Endometrial microvascular endothelial cells (primary cell): ENCODE results near the gene PDLIM5. TPM values are rescaled to one million over a fixed set of nuclear protein-coding genes. Genes with fewer than 3 reads are reported as not detected.
"Not testable (repeated sequence)": the region's sequence is repeated elsewhere in the genome, so short reads cannot be mapped to it uniquely, and the experiment has no call there.

Experiments used
- in situ Hi-C: cut with HindIII; loops from 2 replicates; pipeline ENCODE4 v1.10.0; 2017; ENCODE audit warnings: low sequenced_read_pairs, low pct_unique_long_range_greater_than_20kb; ENCODE audit errors: inconsistent ontology term
- total RNA-seq: library from RNA; depleted of rRNA; stranded (reverse); fragments of >200 nt; gene quantifications from one replicate; pipeline ENCODE4 v1.2.3, GENCODE V29; 2015; ENCODE audit errors: inconsistent ontology term

The PDLIM5 gene
- total RNA-seq, 1 donor from 2014 or later = 93.3 TPM

DNA sequence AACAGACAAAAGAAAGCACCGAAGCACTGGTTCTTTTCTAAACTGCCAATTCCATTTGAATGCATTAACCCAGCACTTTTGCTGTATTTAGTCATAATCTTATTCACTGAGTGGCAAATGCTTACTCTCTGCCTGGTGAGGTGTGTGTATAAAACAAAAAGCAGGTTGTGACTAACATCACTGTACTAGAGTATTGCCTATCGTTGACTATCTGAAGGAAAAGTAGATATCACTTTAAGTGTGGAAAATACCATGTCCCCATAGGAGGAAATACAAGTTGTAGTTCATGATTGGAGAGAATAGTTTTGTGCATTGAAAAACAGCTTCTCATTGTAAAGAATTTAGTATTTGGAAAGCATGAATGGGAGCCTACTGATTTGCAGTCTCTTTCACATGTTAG lies 2.7 kb downstream of the PDLIM5 start:
- in situ Hi-C loops = no loop called here

DNA sequence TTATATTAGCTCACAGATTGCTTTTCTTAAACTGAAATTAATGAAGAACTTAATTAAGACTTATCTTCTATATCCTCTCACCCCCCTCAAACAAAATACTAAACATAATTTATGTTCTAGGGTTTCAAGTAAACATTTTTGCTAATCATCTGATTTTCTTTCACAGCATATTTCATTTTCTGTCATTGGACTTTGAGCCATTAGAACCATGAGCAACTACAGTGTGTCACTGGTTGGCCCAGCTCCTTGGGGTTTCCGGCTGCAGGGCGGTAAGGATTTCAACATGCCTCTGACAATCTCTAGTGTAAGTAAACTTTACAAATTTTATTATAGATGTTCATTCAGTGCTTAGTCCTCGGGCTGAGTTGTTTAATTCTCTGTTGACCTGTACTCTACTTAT lies 3.3 kb downstream of the PDLIM5 start:
- in situ Hi-C loops = no loop called here

DNA sequence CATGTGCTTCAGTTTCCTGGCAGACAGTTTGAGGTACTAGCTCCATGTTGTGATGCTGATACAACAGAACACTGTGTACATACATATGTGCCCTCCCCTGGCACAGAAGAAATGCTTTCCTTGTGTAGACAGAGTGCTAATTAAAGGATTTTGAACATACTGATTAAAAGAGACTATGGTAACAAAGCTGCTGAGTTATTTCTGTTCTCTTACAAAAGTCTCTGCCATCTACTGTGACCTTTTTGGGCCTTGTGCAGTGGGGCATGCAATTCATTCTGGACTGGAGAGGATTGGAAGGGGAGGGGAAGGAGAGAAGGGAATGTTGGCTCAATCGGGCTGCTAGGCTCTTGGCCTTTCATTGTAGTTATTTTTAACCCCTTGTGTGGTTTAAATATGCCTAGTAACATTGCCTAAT lies 6.0 kb downstream of the PDLIM5 start:
- in situ Hi-C loops = no loop called here

DNA sequence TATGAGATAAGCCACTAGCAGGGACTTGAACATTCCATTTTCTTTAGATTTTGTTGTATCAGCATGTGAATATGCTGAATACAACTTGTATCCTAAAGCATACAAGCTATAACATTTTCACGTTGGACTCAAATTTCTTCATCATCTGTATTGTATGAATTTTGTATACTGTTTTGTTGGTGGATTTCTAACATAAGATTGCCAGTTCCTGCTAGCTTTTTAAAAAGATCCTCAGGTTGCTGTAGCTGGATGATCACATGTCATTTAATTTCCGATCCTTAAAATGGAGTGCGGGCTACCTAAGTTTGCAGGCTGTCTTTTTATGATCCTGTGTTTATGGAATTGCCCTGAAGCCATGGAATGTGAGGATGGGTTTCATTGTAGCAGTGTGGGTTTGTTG lies 6.9 kb downstream of the PDLIM5 start:
- in situ Hi-C loops = no loop called here

DNA sequence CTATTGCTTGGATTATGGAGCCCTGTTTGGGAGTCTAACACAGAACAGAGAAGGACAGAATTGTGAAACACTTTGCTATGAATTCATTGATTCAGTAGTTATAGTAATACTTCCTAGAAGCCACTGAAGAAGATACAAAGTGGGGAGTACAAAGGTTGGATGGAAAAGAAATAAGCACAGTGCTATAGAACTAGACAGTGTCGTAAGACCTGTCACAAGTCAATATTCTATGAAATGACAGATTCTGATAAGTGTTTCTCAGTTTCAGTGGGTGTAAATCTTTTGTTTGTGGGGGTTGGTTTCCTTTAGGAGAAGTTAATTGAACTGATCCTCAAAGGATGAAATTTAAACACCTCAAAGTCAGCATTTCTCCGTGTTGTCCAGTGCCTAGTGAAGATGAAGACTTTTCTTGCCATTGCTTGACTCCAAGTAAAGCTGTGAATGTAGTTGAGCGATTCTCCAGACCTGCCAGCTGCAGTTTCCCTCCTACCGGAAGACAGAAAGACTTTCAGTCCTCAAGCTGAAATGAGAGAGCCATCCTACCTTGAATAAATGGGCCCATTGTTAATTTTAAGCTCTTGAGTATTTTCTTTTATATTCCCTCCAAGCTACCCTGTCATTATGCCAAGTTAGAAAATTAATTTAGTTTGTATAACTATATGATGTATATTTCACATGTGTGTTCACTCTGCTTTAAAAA lies 7.9 kb downstream of the PDLIM5 start:
- in situ Hi-C loops = no loop called here

DNA sequence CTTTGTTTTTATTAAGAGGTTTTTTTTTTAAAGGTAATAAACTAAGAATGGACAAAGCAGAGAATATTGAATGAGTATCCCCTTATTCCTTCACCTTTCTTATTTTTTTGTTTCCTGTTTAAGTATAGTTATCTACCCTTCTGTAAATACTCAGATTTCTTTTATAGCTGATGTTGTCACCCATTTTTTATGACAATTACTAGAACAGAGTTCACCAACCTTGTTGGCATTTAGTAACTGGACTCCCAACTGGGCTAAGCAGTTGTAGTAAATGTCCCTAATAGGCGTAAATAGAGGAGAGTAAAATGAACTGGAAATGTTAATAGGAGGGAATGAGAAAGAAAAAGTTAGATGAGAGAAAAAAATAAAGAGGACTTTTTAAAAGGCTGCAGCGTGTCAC lies 9.8 kb downstream of the PDLIM5 start:
- in situ Hi-C loops = no loop called here

DNA sequence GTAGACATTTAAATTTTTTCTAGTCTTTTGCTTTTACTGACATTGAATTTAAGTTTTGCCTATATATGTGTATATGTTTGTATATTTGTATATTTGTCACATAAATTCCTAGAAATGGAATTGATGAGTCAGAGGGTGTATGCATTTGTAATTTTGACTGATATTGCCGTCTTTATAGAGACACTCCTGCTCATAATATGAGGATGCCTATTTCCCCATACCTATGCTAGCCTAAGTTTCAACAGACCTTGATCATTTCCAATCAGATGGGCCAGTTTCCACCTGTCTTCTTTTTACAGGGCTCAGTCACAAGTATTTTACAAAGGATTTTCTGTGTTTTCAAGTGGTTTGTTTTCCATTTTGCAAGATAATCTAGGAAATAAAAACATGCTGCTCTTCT lies 10.8 kb downstream of the PDLIM5 start:
- in situ Hi-C loops = no loop called here

DNA sequence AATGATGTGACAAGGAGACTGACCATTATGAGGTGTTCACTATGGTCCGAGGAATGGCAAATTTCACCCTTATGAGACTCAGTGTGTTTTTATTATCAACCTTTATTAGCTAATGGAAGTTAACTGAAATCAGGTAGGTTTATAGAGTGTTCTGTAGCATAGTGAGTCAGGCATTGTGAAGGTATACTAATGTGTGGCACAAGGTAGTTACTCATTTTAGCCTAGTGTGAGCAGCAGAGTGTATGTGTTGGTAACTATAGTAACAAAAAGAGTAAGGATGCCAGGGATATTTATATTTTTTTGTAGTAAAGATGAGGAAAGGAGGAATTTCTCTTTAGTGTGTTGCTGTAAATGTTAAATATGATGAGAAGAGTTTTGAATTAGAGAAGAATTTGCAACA lies 12.0 kb downstream of the PDLIM5 start:
- in situ Hi-C loops = no loop called here

DNA sequence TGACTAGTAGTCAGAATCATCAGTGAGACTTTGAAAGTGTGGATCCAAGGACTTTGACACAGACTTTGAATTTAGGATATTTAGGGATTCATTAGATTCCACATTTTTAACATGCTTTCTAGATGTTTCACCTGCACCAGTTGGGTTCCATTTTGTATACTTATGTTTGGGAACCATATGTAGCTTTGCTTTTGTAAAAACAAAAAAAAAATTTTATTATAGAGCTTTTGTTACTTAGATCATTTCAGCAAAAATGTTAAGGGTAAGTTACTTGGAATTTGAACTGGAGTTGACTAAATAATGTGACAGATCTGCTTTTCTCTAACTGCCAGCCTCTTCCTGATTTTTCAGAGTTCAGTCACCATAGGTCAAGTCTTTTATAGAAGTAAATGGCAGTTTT lies 14.6 kb downstream of the PDLIM5 start:
- in situ Hi-C loops = no loop called here

DNA sequence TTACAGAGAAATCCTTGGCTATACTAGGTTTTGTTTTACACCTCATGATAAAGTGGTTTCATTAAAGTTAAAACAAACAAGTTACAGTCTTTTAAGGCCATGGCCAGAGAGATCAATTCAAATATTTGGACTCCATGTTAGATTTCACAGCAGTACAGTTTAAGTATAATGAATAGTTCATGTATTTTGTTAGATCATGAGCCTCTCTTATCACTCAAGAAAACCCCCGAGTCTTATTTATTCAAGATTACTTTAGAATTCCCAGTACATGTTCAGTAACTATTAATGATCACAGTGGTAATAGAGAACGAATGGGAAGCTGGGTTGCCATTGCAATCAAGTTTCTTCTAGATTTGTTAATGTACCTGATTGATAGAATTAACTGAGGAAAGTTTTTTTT lies 15.2 kb downstream of the PDLIM5 start:
- in situ Hi-C loops = no loop called here

DNA sequence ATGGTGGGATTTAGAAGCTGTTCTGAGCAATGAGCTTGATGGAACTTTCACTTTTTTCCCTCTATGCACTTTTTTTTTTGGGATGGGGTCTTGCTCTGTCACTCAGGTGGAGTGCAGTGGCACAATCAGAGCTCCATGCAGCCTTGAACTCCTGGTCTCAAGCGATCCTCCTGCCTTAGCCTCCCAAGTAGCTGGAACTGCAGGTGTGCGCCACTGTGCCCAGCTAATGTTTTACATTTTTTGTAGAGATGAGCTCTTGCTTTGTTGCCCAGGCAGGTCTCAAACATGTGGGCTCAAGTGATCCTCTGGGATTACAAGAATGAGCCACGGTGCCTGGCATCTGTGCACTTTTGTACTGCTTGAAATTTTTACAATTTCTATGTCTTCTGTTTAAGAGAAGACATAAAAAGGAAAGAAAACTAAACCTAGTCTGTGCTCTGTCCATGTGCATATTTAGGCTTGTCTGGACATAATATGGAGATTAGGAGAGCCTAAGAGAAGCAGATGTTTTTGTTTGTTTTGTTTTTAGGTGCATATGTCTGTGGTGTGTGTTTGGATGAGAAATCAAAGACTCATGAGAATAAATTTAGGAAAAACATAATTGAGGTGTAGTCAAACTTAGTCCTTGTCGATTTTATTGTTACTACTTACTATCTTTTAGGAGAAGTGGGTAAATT lies 16.5 kb downstream of the PDLIM5 start:
- in situ Hi-C loops = no loop called here

DNA sequence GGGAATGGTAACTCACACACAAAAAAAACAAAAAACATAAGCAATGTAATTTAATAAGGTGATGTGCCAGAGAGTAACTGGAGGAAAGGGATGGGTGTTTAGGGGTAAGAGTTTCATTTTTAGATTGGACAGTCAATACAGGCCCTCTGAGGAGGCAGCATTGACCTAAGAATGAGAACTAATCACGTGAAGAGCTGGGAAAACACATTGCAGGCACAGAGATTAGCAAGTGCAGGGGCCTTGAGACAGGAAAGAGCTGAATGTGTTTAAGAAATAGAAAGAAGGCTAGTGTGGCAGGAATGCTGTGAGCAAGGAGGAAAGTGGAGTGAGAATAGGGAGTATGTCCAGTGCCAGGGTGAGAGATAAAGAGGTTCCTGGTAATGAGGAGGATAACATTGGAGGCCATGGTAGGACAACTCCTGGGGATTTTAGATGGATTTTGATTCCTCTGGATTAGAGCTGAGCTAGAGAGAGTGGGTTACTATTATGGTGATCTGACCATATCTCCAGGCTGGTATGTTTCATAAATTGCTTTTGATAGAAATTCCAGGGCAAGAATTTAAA lies 17.6 kb downstream of the PDLIM5 start:
- in situ Hi-C loops = no loop called here

DNA sequence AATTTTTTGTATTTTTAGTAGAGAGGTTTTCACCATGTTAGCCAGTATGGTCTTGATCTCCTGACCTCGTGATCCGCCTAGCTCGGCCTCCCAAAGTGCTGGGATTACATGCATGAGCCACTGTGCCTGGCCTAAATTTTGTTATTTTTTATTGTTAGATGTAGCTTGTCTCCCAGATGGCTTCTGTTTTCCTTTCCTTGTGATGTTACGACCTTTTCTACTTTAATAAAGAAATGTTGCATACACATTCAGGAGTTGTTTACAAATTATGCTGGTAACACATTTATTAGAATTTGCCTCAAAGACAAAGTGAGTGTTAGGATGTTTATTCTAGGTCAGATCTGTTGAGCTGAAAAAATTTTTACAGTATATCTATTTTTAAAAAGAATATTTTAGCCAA lies 18.4 kb downstream of the PDLIM5 start:
- in situ Hi-C loops = no loop called here

DNA sequence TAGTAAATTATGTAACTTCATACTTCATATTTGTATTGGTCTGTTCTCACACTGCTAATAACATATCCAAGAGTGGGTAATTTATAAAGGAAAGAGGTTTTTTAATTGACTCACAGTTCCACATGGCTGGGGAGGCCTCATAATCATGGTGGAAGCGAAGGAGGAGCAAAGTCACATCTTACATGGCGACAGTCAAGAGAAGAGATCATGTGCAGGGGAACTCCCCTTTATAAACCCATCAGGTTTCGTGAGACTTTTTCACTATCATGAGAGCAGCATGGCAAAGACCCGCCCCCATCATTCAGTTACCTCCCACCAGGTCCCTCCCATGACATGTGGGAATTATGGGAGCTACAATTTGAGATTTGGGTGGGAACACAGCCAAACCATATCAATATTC lies 19.0 kb downstream of the PDLIM5 start:
- in situ Hi-C loops = not testable (repeated sequence)

DNA sequence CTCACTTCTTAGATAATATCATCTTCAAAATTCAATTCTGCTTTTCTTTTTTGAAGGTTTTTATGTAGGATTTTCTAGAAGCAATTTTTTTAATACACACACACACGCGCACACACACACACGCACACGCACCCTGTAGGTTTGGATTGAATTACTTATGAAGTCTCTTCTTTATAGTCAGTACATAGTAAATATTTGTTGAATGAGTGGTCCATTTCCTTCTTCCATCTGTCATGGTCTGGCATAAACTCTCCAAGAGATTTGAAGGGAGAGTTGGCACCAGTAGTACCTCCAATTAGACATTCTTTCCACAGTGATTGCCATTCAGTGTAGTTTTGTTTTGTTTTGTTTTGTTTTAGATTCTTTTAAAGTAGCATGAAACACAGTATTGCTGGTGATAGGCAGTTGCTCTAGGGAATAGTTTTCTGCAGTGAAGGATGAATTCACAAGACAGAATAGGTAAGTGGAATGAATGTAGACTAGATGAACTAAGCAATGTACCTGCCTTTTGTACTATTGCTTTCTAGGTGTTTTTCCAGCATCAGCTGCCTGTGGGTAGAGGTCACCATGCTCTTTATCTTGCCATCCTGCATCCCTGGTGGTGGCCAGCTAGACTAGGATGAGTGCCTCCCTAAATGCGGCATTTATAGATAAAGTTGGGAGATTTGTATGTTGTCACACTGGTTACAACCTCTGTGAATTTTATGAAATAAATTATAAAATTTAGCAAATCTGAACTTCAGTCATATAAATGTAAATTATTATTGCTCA lies 20.5 kb downstream of the PDLIM5 start:
- in situ Hi-C loops = no loop called here

DNA sequence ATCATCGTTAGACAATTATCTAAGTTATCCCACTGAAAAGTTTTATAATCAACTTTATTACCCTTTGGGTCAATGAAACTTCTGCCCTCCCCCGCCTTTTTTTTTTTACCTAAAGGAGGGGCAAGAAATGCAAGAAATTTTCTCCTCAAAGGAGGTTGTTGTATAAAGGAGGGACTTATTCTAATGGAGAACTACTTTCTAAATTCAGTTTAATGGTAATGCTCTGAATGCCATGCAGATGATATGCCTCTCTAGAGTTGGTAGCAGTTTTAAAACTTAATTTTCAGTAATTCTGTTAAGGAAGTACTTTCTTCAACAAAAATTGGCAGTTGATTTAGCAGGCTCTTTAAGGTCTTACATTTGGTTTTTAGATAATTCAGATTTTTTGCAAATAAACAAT lies 23.3 kb downstream of the PDLIM5 start:
- in situ Hi-C loops = no loop called here

DNA sequence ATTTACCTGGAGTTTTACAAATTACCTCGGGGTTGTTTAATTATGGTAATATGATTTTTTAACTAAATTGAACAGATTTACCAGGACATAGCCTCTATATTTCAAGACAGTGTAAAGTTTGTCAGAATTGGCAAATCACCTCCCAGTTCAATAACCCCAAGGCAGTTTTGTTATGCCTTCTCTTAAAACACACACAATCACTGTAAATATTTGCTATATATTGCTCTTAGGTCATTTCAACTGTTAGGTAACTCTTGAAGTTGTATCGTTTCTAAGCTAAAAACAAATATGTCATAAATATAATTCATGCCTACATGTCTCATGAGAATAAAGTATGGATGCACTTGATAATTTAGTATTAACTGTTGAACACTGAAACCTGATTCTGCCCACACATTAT lies 24.1 kb downstream of the PDLIM5 start:
- in situ Hi-C loops = no loop called here

DNA sequence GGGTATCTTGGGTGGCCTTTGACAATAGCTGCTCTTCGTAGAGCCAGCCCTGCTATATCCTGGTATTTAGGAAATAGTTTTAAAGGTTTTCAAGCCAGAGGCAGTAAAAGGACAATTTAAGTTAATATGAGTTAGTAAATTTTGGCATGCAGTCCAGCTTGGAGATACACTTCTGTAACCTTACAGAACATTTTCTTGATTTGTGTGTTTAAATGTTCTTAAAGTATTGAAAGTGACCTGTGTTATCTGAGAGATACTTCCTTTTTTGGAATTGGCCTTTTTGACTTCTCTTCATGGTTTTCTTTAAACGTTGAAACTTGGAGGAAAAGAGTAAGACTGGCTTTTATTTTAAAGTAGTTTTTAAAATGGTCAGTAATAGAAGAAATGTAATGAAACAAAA lies 25.5 kb downstream of the PDLIM5 start:
- in situ Hi-C loops = no loop called here

DNA sequence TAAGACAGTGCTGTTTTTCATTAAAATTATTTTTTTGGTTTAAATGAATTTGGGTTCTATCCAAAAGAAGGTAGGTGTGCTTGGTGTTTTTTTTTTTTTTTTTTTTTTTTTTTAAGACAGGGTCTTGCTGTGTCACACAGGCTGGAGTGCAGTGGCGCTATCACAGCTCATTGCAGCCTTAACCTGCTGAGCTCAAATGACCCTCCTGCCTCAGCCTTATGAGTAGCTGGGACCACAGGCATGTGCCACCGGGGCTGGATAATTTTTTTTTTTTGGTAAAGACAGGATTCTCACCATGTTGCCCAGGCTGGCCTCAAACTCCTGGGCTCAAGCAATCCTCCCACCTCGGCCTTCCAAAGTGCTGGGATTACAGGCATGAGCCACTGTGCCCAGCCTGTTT lies 27.1 kb downstream of the PDLIM5 start:
- in situ Hi-C loops = not testable (repeated sequence)
